Naive B cell (primary cell): ENCODE results near the gene DERA. TPM values are rescaled to one million over a fixed set of nuclear protein-coding genes. Genes with fewer than 3 reads are reported as not detected.
A peak's percentile ranks its signal among the peaks of the same experiment; 100 is the strongest.
"Not testable (repeated sequence)": the region's sequence is repeated elsewhere in the genome, so short reads cannot be mapped to it uniquely, and the experiment has no call there.

ENCODE experiments used
- ATAC-seq, 2 donors: fragments of 150-1000 bp; cut with Tn5 transposase; 2 replicates each; pipeline ENCODE4 v1.10.0; 2021; ENCODE audit warnings: low read depth in 2 of 2, mild to moderate bottlenecking in 2 of 2, moderate library complexity in 2 of 2
- DNase-seq: peaks from one replicate; pipeline ENCODE4 v3.0.0; 2022
- H3K27ac Mint-ChIP-seq, 6 donors: one replicate each; pipeline ENCODE4 v1.8.0; 2020 to 2022; ENCODE audit warnings: mild to moderate bottlenecking in 6 of 6, mixed read lengths in 6 of 6, moderate library complexity in 5 of 6, inconsistent platforms in 2 of 6
- H3K27me3 Mint-ChIP-seq, 3 donors: one replicate each; pipeline ENCODE4 v1.8.0; 2021 to 2022; ENCODE audit warnings: mixed read lengths in 3 of 3, mild to moderate bottlenecking in 1 of 3
- H3K36me3 Mint-ChIP-seq, 2 donors: one replicate each; pipeline ENCODE4 v1.8.0; 2020 to 2022; ENCODE audit warnings: mixed read lengths in 2 of 2, inconsistent platforms in 1 of 2, mild to moderate bottlenecking in 1 of 2
- H3K4me1 Mint-ChIP-seq, 3 donors: one replicate each; pipeline ENCODE4 v1.8.0; 2020 to 2022; ENCODE audit warnings: mixed read lengths in 3 of 3, inconsistent platforms in 1 of 3, mild to moderate bottlenecking in 1 of 3, moderate library complexity in 1 of 3
- H3K4me3 Mint-ChIP-seq, 8 donors: one replicate each; pipeline ENCODE4 v1.8.0; 2020 to 2022; ENCODE audit warnings: mild to moderate bottlenecking in 8 of 8, mixed read lengths in 8 of 8, moderate library complexity in 8 of 8, inconsistent platforms in 2 of 8
- H3K9me3 Mint-ChIP-seq, 7 donors: one replicate each; pipeline ENCODE4 v1.8.0; 2020 to 2022; ENCODE audit warnings: mixed read lengths in 7 of 7, mild to moderate bottlenecking in 5 of 7, inconsistent platforms in 2 of 7, moderate library complexity in 1 of 7
- polyA plus RNA-seq, 6 donors: library from polyadenylated mRNA; unstranded; fragments of 300-500 nt; fragmentation: Illumina TruSeq; gene quantifications; one replicate each; pipeline ENCODE4 v1.2.3, GENCODE V29; 2021; ENCODE audit warnings: low read depth in 6 of 6

Gene DERA
- polyA plus RNA-seq, 6 donors from 2014 or later, result 40.4 to 51.5 (median 46.9) TPM

DNA sequence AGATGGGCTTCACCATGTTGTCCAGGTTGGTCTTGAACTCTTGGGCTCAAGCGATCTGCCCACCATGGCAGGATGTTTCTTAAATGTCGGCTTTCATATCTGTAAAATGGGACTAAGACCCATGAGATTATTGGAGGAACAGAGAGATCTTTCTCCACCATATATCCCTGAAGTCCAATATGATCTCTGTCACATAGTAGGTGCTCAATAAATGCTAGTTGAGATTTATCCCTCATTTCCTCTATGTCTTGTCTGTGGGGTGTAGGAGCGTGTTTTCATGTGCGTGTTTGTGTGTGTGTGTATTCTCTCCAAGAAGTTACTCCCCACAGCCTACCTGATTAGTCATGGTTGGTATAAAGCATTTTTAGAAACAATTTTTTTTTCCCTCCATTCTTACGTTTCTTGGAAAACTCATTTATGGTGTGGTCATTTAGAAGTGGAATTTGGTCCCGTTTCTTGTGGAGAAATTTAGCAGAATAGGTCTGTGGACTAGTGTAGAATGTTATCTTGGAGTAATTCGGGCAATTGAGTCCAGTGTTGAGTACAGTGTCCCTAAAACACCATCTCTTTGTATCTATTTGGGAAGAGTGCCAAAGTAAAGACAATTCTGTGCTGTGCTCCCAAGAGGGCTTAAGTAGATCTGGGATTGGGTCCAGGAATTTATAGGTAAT is 24.6 kb upstream of the DERA start:
- peaks cover 27 to 55% (median 38%) of the 10 kb centered on the region in 3 donors for H3K4me1 Mint-ChIP-seq
- H3K9me3 Mint-ChIP-seq, result no peaks in the 10 kb centered on the region
- H3K27me3 Mint-ChIP-seq, result no peaks in the 10 kb centered on the region
- ATAC-seq (no peak), DNase-seq (no peak)
- peak overlapping the region in 2 of 6 donors; percentile 19 to 73 for H3K27ac Mint-ChIP-seq
- peak overlapping the region in 1 of 8 donors; percentile 45 for H3K4me3 Mint-ChIP-seq
- peaks cover 7 to 8% of the 10 kb centered on the region in 2 donors for H3K36me3 Mint-ChIP-seq

DNA sequence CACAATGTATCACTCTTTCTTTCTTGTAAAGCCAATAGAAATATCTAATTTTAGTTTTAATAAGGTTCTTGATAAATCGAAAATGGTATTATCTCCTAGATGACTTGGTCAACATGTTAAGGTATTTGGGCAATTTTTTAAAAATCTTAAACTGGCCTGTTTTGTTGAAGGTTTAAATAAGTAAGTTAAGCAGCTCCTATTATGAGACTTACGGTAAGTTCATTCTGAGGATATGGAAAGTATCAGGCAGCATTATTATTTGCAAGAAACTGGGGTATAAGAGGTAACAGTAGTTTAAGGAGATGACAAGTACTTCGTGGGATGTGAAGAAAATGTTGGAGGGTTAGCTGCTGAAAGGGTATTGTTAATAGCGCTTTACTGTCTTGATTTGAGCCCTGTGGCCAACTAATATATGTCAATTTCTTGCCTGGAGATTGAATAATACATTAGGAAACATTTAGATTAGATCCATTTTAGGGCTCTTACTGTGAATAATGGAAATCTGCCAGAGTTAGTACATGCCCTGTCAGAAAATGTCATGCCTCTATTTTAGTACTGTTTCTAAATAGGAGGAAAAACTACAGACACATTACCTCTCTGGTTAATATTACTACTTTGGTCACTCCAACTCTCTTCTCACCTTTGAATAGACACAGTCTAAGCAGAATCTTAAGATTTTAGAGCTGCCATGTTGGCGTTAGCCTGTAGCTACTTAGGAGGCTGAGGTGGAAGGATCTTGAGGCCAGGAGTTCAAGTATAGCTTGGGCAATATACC is 23.9 kb upstream of the DERA start:
- Mint-ChIP-seq H3K27me3 (no peaks in the 10 kb centered on the region), H3K27ac (peak overlapping the region in 3 of 6 donors; percentile 22 to 73 (median 48)), H3K4me3 (peak overlapping the region in 1 of 8 donors; percentile 44), H3K36me3 (peaks cover 7 to 8% of the 10 kb centered on the region in 2 donors), H3K4me1 (peaks cover 27 to 48% (median 30%) of the 10 kb centered on the region in 3 donors), H3K9me3 (no peaks in the 10 kb centered on the region)
- ATAC-seq (no peak), DNase-seq (no peak)

DNA sequence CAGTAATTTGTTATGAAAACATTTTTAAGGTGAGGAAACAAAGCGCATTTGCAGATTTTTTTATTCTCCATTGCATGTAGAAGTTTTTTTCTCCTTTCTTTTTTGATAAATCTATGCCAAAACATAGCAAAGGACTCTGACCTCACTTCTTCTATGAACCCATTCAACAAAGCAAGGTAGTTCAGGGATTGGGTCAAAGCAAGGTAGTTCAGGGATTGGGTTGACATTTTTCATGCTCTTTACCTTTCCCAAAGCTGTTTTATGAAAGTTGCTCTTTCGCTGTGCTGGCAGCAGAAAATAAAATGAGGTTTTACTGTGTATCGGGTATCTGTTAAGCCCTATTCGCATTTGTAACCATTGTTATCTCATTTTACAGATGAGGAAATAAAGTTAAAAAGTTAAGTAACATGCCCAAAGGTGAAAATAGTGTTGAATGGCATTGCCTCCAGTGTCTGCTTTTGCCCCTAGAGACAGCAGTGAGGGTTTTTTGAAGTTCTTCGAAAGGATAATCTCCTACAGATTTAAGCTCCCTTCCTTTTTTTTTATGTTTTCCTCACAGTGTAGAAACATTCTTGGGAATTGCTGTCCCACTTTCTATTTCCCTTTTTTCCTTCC is 18.4 kb upstream of the DERA start:
- Mint-ChIP-seq H3K4me1 (peaks cover 0 to 5% (median 0%) of the 10 kb centered on the region in 3 donors), H3K27ac (no peak overlapping the region), H3K9me3 (no peaks in the 10 kb centered on the region), H3K4me3 (no peak overlapping the region), H3K27me3 (no peaks in the 10 kb centered on the region), H3K36me3 (peaks cover 7 to 8% of the 10 kb centered on the region in 2 donors)
- no peak for ATAC-seq
- no peak for DNase-seq

GRCh38 chr12:15893260-15893659 is 17.9 kb upstream of the DERA start:
- peaks cover 8 to 10% of the 10 kb centered on the region in 2 donors for H3K36me3 Mint-ChIP-seq
- H3K27me3 Mint-ChIP-seq, result no peaks in the 10 kb centered on the region
- peaks cover 0 to 4% (median 0%) of the 10 kb centered on the region in 3 donors for H3K4me1 Mint-ChIP-seq
- DNase-seq (no peak), ATAC-seq (no peak)
- H3K4me3 Mint-ChIP-seq, result no peak overlapping the region
- no peak overlapping the region for H3K27ac Mint-ChIP-seq
- no peaks in the 10 kb centered on the region for H3K9me3 Mint-ChIP-seq

- Mint-ChIP-seq H3K4me1 (peaks cover 0 to 4% (median 3%) of the 10 kb centered on the region in 3 donors), H3K27me3 (no peaks in the 10 kb centered on the region), H3K4me3 (no peak overlapping the region), H3K36me3 (peaks cover 9 to 11% of the 10 kb centered on the region in 2 donors), H3K9me3 (no peaks in the 10 kb centered on the region), H3K27ac (no peak overlapping the region)
- ATAC-seq, result no peak
- DNase-seq, result no peak
Measured at GRCh38 chr12:15896867-15897266, 14.3 kb upstream of the DERA start.

DNA sequence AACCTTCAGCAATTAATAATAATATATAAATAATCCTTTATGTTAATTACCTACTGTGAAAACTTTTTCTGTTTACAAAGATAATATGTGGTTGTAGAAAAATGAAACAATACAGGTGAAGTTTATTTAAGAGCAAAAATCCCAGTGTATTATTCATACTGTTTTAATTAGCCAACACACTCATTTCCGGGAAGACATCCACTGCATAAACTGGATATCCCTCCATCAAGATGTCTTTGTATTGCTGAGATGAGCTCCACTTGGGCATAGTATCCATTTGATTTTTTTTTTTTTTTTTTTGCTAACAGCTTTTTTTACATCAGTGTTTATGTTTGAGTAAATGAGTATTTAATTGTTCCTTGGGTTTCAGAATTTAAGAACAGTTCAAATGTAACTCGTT is 13.7 kb upstream of the DERA start:
- Mint-ChIP-seq H3K4me3 (no peak overlapping the region), H3K27ac (no peak overlapping the region), H3K4me1 (peaks cover 0 to 4% (median 3%) of the 10 kb centered on the region in 3 donors), H3K27me3 (no peaks in the 10 kb centered on the region), H3K36me3 (peaks cover 9 to 17% of the 10 kb centered on the region in 2 donors), H3K9me3 (no peaks in the 10 kb centered on the region)
- no peak for DNase-seq
- ATAC-seq, result no peak

- no peaks in the 10 kb centered on the region for H3K9me3 Mint-ChIP-seq
- H3K36me3 Mint-ChIP-seq, result peaks cover 13 to 19% of the 10 kb centered on the region in 2 donors
- peaks cover 0 to 4% (median 3%) of the 10 kb centered on the region in 3 donors for H3K4me1 Mint-ChIP-seq
- no peaks in the 10 kb centered on the region for H3K27me3 Mint-ChIP-seq
- peak overlapping the region in 3 of 6 donors; percentile 2 to 88 (median 15) for H3K27ac Mint-ChIP-seq
- DNase-seq, result peak; percentile 28
- ATAC-seq, result peak; percentile 42 to 56
- no peak overlapping the region for H3K4me3 Mint-ChIP-seq
Measured at GRCh38 chr12:15899282-15899870, 11.8 kb upstream of the DERA start.

DNA sequence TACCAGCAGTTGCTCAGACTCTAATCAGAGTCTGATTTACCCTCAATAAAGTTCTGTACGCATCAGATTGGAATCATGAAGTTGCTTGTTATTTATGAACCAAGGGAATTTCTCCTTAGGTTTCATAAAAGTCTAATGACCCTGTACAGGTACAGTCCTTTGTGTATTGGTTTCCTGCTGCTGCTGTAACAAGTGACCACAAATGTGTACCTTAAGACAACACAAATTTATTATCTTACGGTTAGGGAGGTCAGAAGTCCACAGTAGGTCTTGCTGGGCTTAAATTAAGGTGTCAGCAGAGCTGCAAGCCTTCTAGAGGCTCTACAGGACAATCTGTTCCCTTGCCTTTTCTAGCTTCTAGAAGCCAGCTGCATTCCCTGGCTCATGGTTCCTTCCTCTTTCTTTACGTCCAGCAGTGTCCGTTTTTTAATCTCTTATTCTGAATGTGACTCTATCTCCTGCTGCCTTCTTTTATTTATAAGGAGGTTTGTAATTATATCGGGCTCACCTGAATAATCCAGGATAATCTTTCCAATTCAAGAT is 6.7 kb upstream of the DERA start:
- peak overlapping the region in 2 of 6 donors; percentile 3 to 93 for H3K27ac Mint-ChIP-seq
- H3K36me3 Mint-ChIP-seq, result peaks cover 9 to 19% of the 10 kb centered on the region in 2 donors
- no peak overlapping the region for H3K4me3 Mint-ChIP-seq
- DNase-seq (no peak), ATAC-seq (no peak)
- H3K27me3 Mint-ChIP-seq, result no peaks in the 10 kb centered on the region
- peaks cover 0 to 4% (median 0%) of the 10 kb centered on the region in 3 donors for H3K4me1 Mint-ChIP-seq
- H3K9me3 Mint-ChIP-seq, result no peaks in the 10 kb centered on the region

GRCh38 chr12:15910468-15910863 is 666 bp upstream of the DERA start:
- ATAC-seq (no peak), DNase-seq (no peak)
- Mint-ChIP-seq H3K4me3 (peak overlapping the region; percentile 87 to 95 (median 92)), H3K27me3 (no peaks in the 10 kb centered on the region), H3K4me1 (peaks cover 4 to 16% (median 13%) of the 10 kb centered on the region in 3 donors), H3K36me3 (no peaks in the 10 kb centered on the region), H3K27ac (peak overlapping the region in 3 of 6 donors; percentile 34 to 90 (median 68)), H3K9me3 (no peaks in the 10 kb centered on the region)

DNA sequence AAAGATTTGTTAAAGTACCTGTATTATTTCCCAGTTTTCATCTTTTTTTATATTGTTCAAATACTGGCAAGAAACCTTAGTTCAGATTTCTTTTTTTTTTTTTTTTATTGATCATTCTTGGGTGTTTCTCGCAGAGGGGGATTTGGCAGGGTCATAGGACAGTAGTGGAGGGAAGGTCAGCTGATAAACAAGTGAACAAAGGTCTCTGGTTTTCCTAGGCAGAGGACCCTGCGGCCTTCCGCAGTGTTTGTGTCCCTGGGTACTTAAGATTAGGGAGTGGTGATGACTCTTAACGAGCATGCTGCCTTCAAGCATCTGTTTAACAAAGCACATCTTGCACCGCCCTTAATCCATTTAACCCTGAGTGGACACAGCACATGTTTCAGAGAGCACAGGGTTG is 799 bp downstream of the DERA start:
- not testable (repeated sequence) for DNase-seq, H3K36me3 Mint-ChIP-seq, H3K9me3 Mint-ChIP-seq, H3K27me3 Mint-ChIP-seq, ATAC-seq
- Mint-ChIP-seq H3K27ac (peak overlapping the region; percentile 18 to 97 (median 91)), H3K4me3 (peak overlapping the region; percentile 91 to 95 (median 92)), H3K4me1 (peaks cover 9 to 16% (median 13%) of the 10 kb centered on the region in 3 donors)

DNA sequence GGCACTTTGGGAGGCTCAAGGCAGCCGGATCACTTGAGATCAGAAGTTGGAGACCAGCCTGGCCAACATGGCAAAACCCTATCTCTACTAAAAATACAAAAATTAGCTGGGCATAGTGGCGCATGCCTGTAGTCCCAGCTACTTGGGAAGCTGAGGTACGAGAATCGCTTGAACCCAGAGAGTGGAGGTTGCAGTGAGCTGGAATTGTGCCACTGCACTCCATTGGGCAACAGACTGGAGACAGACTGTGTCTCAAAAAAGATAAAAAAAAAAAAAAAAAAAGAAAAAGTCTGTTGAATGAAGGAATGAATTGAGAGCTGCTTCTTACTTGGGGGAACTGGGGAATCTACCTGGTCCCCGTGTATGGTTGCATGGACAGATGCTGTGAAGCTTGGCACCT is 3.0 kb downstream of the DERA start:
- Mint-ChIP-seq H3K4me3 (peak overlapping the region in 2 of 8 donors; percentile 27 to 44), H3K4me1 (peaks cover 13 to 16% (median 16%) of the 10 kb centered on the region in 3 donors)
- H3K36me3 Mint-ChIP-seq, H3K27ac Mint-ChIP-seq, ATAC-seq, DNase-seq, H3K9me3 Mint-ChIP-seq, H3K27me3 Mint-ChIP-seq: not testable (repeated sequence)

DNA sequence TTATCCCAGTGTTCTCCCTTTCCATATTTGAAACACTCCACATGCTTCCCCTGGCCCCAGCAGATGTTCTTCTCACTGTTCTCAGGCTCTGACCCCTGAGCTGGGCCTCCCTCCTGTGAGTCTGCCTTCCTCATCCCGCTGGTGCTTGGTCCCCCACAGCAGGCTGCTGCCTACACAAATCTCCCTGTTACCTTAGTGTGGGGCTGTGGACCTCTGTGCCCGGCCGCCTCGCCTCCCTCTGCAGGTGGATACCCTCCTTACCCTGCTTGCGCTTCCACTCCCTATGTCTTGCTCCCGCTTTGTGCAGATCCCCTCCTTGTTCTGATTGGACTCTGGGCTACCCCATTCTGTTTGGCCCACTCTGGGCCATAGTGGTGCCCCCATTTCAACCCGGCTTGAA is 6.9 kb downstream of the DERA start:
- peaks cover 0 to 3% (median 0%) of the 10 kb centered on the region in 7 donors for H3K9me3 Mint-ChIP-seq
- no peak for DNase-seq
- H3K27ac Mint-ChIP-seq, result peak overlapping the region in 2 of 6 donors; percentile 5 to 69
- peaks cover 9% of the 10 kb centered on the region in 2 donors for H3K36me3 Mint-ChIP-seq
- ATAC-seq, result no peak
- no peaks in the 10 kb centered on the region for H3K27me3 Mint-ChIP-seq
- no peak overlapping the region for H3K4me3 Mint-ChIP-seq
- H3K4me1 Mint-ChIP-seq, result peaks cover 7 to 12% (median 7%) of the 10 kb centered on the region in 3 donors

DNA sequence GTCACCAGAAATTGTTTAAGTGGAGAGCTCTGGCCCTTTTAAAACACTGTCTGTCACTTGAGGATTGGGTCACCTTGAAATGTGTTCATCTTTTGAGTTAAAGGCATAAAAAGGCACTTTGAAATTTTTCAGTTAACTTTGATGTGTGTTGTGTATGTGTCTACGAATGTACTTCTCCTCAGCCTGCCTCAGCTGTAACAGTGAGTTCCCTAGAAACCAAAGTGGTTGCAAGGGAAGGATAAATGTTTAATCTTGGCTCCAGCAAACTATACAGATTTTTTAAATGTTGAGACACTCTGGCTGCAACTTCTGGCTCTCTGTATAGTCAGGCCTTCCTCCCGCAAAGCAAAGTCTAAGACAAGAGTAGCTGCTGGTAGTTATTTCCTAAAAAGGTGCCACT is 8.3 kb downstream of the DERA start:
- ATAC-seq (no peak), DNase-seq (no peak)
- no peak overlapping the region for H3K4me3 Mint-ChIP-seq
- H3K36me3 Mint-ChIP-seq, result peaks cover 9% of the 10 kb centered on the region in 2 donors
- H3K9me3 Mint-ChIP-seq, result peaks cover 0 to 3% (median 0%) of the 10 kb centered on the region in 7 donors
- no peaks in the 10 kb centered on the region for H3K27me3 Mint-ChIP-seq
- peak overlapping the region in 1 of 6 donors; percentile 13 for H3K27ac Mint-ChIP-seq
- H3K4me1 Mint-ChIP-seq, result peaks cover 7 to 12% (median 7%) of the 10 kb centered on the region in 3 donors
